NCI-H2107 treated with DMSO at 0.1 percent for 48 hours (cell line): ENCODE results near the gene ARHGEF19.
"Not testable (repeated sequence)": the region's sequence is repeated elsewhere in the genome, so short reads cannot be mapped to it uniquely, and the experiment has no call there.

Source experiments
- DNase-seq: peaks from one replicate; lab custom pipeline; 2025; ENCODE audit not compliant: unreplicated experiment; lab: John Stamatoyannopoulos, UW

ARHGEF19 gene

GRCh38 chr1:16212251-16212961 lies at the start of gene ARHGEF19:
ARHGEF19 (minus strand) TSS chr1:16212652; CDS start chr1:16209054, 3,598 bp downstream.
- peak; percentile 18 for DNase-seq

- DNase-seq, result no peak
Measured at GRCh38 chr1:16262067-16262466, 49.6 kb upstream of the ARHGEF19 start.

GRCh38 chr1:16260814-16261213 lies 48.4 kb upstream of the ARHGEF19 start:
- DNase-seq, result no peak

GRCh38 chr1:16258591-16259135 lies 46.2 kb upstream of the ARHGEF19 start:
- DNase-seq, result no peak

GRCh38 chr1:16257968-16258367 lies 45.5 kb upstream of the ARHGEF19 start:
- DNase-seq, result no peak

- not testable (repeated sequence) for DNase-seq
Measured at GRCh38 chr1:16257556-16257955, 45.1 kb upstream of the ARHGEF19 start.

- no peak for DNase-seq
Measured at GRCh38 chr1:16256478-16256877, 44.0 kb upstream of the ARHGEF19 start.

GRCh38 chr1:16254263-16254928 lies 41.9 kb upstream of the ARHGEF19 start:
- peak; percentile 63 for DNase-seq

GRCh38 chr1:16253332-16253922 lies 41.0 kb upstream of the ARHGEF19 start:
- no peak for DNase-seq

GRCh38 chr1:16252912-16253311 lies 40.5 kb upstream of the ARHGEF19 start:
- DNase-seq, result no peak

GRCh38 chr1:16251381-16251780 lies 38.9 kb upstream of the ARHGEF19 start:
- no peak for DNase-seq

- DNase-seq, result no peak
Measured at GRCh38 chr1:16250524-16251251, 38.2 kb upstream of the ARHGEF19 start.

- DNase-seq, result no peak
Measured at GRCh38 chr1:16249596-16250241, 37.3 kb upstream of the ARHGEF19 start.

GRCh38 chr1:16248603-16249516 lies 36.4 kb upstream of the ARHGEF19 start:
- DNase-seq, result peak; percentile 98

GRCh38 chr1:16248007-16248436 lies 35.6 kb upstream of the ARHGEF19 start:
- DNase-seq, result no peak

GRCh38 chr1:16247441-16247840 lies 35.0 kb upstream of the ARHGEF19 start:
- DNase-seq, result no peak

GRCh38 chr1:16246961-16247360 lies 34.5 kb upstream of the ARHGEF19 start:
- DNase-seq, result no peak

- not testable (repeated sequence) for DNase-seq
Measured at GRCh38 chr1:16246239-16246638, 33.8 kb upstream of the ARHGEF19 start.

GRCh38 chr1:16245476-16246196 lies 33.2 kb upstream of the ARHGEF19 start:
- DNase-seq, result no peak
